HEK293 (cell line): ENCODE results near the gene TBC1D12.

ENCODE experiments used
- CTCF ChIA-PET: fragments of 350-600 bp; formaldehyde crosslinking; extraction: SDS; loops from one replicate; lab custom pipeline; 2021; ENCODE audit warnings: antibody characterized with exemption; lab: Yijun Ruan, JAX
- POLR2A ChIA-PET: fragments of 300-600 bp; formaldehyde crosslinking; extraction: SDS; loops from one replicate; lab custom pipeline; 2020; ENCODE audit warnings: antibody characterized with exemption, inconsistent platforms; lab: Yijun Ruan, JAX
- H3K27ac ChIP-seq: fragments of 200-500 bp; sonication (Bioruptor generic); 2 replicates; pipeline ENCODE4 v1.5.1; 2014; ENCODE audit warnings: low read depth, low read length, control low read depth, inconsistent platforms; ENCODE audit errors: extremely low read depth
- H3K36me3 ChIP-seq, 2 experiments: fragments of 200-500 bp in 1 of 2; sonication (Bioruptor generic) in 1 of 2; 1 replicate in 1 of 2; 2 replicates in 1 of 2; pipeline ENCODE4 v1.5.1; 2014 to 2017; ENCODE audit warnings: inconsistent platforms in 2 of 2, low read length in 2 of 2; ENCODE audit not compliant: control insufficient read depth in 2 of 2, insufficient read depth in 1 of 2
- H3K4me1 ChIP-seq: fragments of 200-500 bp; sonication (Bioruptor generic); 2 replicates; pipeline ENCODE4 v1.5.1; 2014; ENCODE audit warnings: mild to moderate bottlenecking, low read length, inconsistent platforms; ENCODE audit not compliant: control insufficient read depth, insufficient read depth
- H3K4me3 ChIP-seq: 2 replicates; pipeline ENCODE4 v1.5.1; 2011; ENCODE audit warnings: low read depth, mild to moderate bottlenecking, control low read depth, low read length, moderate library complexity
- H3K9me3 ChIP-seq: fragments of 200-500 bp; sonication (Bioruptor generic); 2 replicates; pipeline ENCODE4 v1.5.1; 2014; ENCODE audit warnings: low read depth, low read length, inconsistent platforms; ENCODE audit not compliant: control insufficient read depth, insufficient read depth
- HOXA7 ChIP-seq: sonication (generic); formaldehyde crosslinking; IDR thresholded peaks from 2 replicates; pipeline ENCODE4 v1.8.1; 2022; ENCODE audit warnings: missing genetic modification reagents, borderline replicate concordance
- KLF7 ChIP-seq: fragments of 450-650 bp; formaldehyde crosslinking; IDR thresholded peaks from 2 replicates; pipeline ENCODE4 v1.5.1; 2016; ENCODE audit warnings: missing biosample characterization, missing genetic modification characterization, borderline replicate concordance
- YY1 ChIP-seq: fragments of 450-650 bp; formaldehyde crosslinking; IDR thresholded peaks from 2 replicates; pipeline ENCODE4 v1.5.1; 2018; ENCODE audit warnings: missing biosample characterization, missing genetic modification characterization
- ZFP69B ChIP-seq: fragments of 450-650 bp; formaldehyde crosslinking; IDR thresholded peaks from 2 replicates; pipeline ENCODE4 v1.5.1; 2016; ENCODE audit warnings: missing biosample characterization, missing genetic modification characterization
- ZNF112 ChIP-seq: fragments of 450-650 bp; formaldehyde crosslinking; IDR thresholded peaks from 2 replicates; pipeline ENCODE4 v1.5.0; 2017; ENCODE audit warnings: missing biosample characterization, missing genetic modification characterization
- ZNF146 ChIP-seq: fragments of 450-650 bp; formaldehyde crosslinking; IDR thresholded peaks from 2 replicates; pipeline ENCODE4 v1.5.1; 2016; ENCODE audit warnings: missing biosample characterization, missing genetic modification characterization
- ZNF211 ChIP-seq: fragments of 450-650 bp; formaldehyde crosslinking; IDR thresholded peaks from 2 replicates; pipeline ENCODE4 v1.5.1; 2016; ENCODE audit warnings: low read depth, missing biosample characterization, missing genetic modification characterization
- ZNF335 ChIP-seq: fragments of 450-650 bp; formaldehyde crosslinking; conservative IDR thresholded peaks from 2 replicates; pipeline ENCODE4 v1.5.1; 2016; ENCODE audit warnings: missing biosample characterization, missing genetic modification characterization
- ZNF404 ChIP-seq: fragments of 450-650 bp; formaldehyde crosslinking; IDR thresholded peaks from 2 replicates; pipeline ENCODE4 v1.5.1; 2017; ENCODE audit warnings: missing biosample characterization, missing genetic modification characterization
- ZNF521 ChIP-seq: fragments of 450-650 bp; formaldehyde crosslinking; IDR thresholded peaks from 2 replicates; pipeline ENCODE4 v1.5.1; 2017; ENCODE audit warnings: missing biosample characterization, mild to moderate bottlenecking, missing genetic modification characterization
- ZNF548 ChIP-seq: fragments of 450-650 bp; formaldehyde crosslinking; IDR thresholded peaks from 2 replicates; pipeline ENCODE4 v1.5.1; 2016; ENCODE audit warnings: missing biosample characterization, missing genetic modification characterization
- ZNF571 ChIP-seq: fragments of 450-650 bp; formaldehyde crosslinking; IDR thresholded peaks from 2 replicates; pipeline ENCODE4 v1.5.0; 2017; ENCODE audit warnings: missing biosample characterization, missing genetic modification characterization
- ZNF626 ChIP-seq: fragments of 450-650 bp; sonication (Bioruptor Pico); formaldehyde crosslinking; IDR thresholded peaks from 2 replicates; pipeline ENCODE4 v1.5.1; 2018; ENCODE audit warnings: missing biosample characterization, missing genetic modification characterization, inconsistent platforms
- ZNF654 ChIP-seq: fragments of 450-650 bp; formaldehyde crosslinking; IDR thresholded peaks from 2 replicates; pipeline ENCODE4 v1.5.1; 2016; ENCODE audit warnings: low read depth, missing biosample characterization, missing genetic modification characterization
- ZNF747 ChIP-seq: fragments of 450-650 bp; formaldehyde crosslinking; IDR thresholded peaks from 2 replicates; pipeline ENCODE4 v1.5.1; 2016; ENCODE audit warnings: missing biosample characterization, missing genetic modification characterization
- ZNF76 ChIP-seq: fragments of 450-650 bp; formaldehyde crosslinking; IDR thresholded peaks from 2 replicates; pipeline ENCODE4; 2016; ENCODE audit warnings: low read depth, missing biosample characterization, missing genetic modification characterization, borderline replicate concordance
- ZNF791 ChIP-seq: fragments of 450-650 bp; formaldehyde crosslinking; IDR thresholded peaks from 2 replicates; pipeline ENCODE4 v1.5.1; 2016; ENCODE audit warnings: missing biosample characterization, missing genetic modification characterization
- TF ChIP-seq, protein P1 (sequence below): fragments of 450-650 bp; formaldehyde crosslinking; IDR thresholded peaks from 2 replicates; pipeline ENCODE4 v1.5.1; 2016; ENCODE audit warnings: missing biosample characterization, missing genetic modification characterization
- TF ChIP-seq, protein P2 (sequence below): fragments of 450-650 bp; formaldehyde crosslinking; IDR thresholded peaks from 2 replicates; pipeline ENCODE4 v1.5.1; 2016; ENCODE audit warnings: missing biosample characterization, missing genetic modification characterization
- TF ChIP-seq, protein P3 (sequence below): fragments of 450-650 bp; formaldehyde crosslinking; conservative IDR thresholded peaks from 2 replicates; pipeline ENCODE4 v1.5.1; 2016; ENCODE audit warnings: low read depth, missing biosample characterization, missing genetic modification characterization
- TF ChIP-seq, protein P4 (sequence below): fragments of 450-650 bp; IDR thresholded peaks from 2 replicates; pipeline ENCODE4 v1.5.1; 2018; ENCODE audit warnings: missing biosample characterization, mild to moderate bottlenecking, missing genetic modification characterization

Gene TBC1D12

DNA sequence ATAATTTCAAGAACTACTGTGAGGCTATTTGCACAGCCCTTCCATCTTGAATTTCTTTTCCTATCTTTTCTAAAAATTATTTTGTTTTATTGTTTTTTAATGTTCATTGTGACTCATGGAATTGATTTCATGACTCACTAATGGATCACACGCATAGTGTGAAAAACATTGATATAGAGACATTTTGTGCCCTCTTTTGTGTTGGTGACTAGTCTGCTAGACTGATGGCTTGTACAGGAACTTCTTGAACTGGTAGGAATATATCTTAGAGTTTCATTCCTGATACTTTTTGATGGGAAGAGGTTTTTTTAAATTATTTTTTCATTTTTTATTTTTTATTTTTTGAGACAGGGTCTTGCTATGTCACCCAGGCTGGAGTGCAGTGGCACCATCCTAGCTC, 27.0 kb upstream of the TBC1D12 start:
- Histone ChIP-seq H3K4me1 (no peaks in the 10 kb centered on the region), H3K27ac (no peak overlapping the region), H3K9me3 (no peaks in the 10 kb centered on the region), H3K36me3 (no peaks in the 10 kb centered on the region), H3K4me3 (no peak overlapping the region)
- no peak for TF ChIP-seq ZNF626 (tag by site-specific recombination)
- TF ChIP-seq ZNF146 (tag by site-specific recombination) = no peak
- no peak for TF ChIP-seq ZNF791
- no peak for TF ChIP-seq ZNF404 (tag by site-specific recombination)
- no peak for TF ChIP-seq ZNF571 (tag by site-specific recombination)
- TF ChIP-seq, protein P1, sequence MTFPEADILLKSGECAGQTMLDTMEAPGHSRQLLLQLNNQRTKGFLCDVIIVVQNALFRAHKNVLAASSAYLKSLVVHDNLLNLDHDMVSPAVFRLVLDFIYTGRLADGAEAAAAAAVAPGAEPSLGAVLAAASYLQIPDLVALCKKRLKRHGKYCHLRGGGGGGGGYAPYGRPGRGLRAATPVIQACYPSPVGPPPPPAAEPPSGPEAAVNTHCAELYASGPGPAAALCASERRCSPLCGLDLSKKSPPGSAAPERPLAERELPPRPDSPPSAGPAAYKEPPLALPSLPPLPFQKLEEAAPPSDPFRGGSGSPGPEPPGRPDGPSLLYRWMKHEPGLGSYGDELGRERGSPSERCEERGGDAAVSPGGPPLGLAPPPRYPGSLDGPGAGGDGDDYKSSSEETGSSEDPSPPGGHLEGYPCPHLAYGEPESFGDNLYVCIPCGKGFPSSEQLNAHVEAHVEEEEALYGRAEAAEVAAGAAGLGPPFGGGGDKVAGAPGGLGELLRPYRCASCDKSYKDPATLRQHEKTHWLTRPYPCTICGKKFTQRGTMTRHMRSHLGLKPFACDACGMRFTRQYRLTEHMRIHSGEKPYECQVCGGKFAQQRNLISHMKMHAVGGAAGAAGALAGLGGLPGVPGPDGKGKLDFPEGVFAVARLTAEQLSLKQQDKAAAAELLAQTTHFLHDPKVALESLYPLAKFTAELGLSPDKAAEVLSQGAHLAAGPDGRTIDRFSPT = no peak
- TF ChIP-seq ZNF548 (tag by site-specific recombination) = no peak
- ChIA-PET CTCF (interaction anchor here (0.6 to 2.5 kb wide), 4 partner anchors 32 to 959 kb away, joined by 3 to 9 read pairs (median 4); no protein-coding TSS in a partner anchor), POLR2A (no interaction called here)

DNA sequence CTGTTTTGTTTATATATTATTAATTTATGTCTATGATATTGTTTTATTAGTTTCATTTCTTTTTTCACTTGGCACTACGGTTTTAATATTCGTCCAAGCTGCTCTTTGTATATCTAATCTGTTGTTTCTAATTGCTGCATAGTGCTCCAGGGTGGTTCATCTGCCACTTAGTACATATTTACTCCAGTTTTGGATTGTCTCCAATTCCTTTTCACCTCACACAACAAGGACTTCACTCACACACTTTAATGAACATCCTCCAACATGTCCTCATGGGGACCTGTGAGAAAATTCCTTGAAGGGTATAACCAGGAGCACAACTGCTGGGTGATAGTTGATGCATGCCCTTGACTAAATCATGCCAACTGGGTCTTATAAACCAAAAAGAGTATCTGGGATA, 25.5 kb upstream of the TBC1D12 start:
- Histone ChIP-seq H3K4me3 (no peak overlapping the region), H3K9me3 (no peaks in the 10 kb centered on the region), H3K4me1 (no peaks in the 10 kb centered on the region), H3K27ac (no peak overlapping the region), H3K36me3 (no peaks in the 10 kb centered on the region)
- TF ChIP-seq ZNF211 (tag by site-specific recombination) (no peak), ZNF112 (no peak), KLF7 (no peak), YY1 (tag by site-specific recombination) (no peak), ZFP69B (tag by site-specific recombination) (no peak), ZNF76 (tag by site-specific recombination) (no peak), ZNF521 (tag by site-specific recombination) (no peak), ZNF654 (tag by site-specific recombination) (no peak), HOXA7 (CRISPR knock-in tag) (no peak), ZNF335 (tag by site-specific recombination) (no peak), ZNF747 (tag by site-specific recombination) (no peak)
- TF ChIP-seq, protein P2, sequence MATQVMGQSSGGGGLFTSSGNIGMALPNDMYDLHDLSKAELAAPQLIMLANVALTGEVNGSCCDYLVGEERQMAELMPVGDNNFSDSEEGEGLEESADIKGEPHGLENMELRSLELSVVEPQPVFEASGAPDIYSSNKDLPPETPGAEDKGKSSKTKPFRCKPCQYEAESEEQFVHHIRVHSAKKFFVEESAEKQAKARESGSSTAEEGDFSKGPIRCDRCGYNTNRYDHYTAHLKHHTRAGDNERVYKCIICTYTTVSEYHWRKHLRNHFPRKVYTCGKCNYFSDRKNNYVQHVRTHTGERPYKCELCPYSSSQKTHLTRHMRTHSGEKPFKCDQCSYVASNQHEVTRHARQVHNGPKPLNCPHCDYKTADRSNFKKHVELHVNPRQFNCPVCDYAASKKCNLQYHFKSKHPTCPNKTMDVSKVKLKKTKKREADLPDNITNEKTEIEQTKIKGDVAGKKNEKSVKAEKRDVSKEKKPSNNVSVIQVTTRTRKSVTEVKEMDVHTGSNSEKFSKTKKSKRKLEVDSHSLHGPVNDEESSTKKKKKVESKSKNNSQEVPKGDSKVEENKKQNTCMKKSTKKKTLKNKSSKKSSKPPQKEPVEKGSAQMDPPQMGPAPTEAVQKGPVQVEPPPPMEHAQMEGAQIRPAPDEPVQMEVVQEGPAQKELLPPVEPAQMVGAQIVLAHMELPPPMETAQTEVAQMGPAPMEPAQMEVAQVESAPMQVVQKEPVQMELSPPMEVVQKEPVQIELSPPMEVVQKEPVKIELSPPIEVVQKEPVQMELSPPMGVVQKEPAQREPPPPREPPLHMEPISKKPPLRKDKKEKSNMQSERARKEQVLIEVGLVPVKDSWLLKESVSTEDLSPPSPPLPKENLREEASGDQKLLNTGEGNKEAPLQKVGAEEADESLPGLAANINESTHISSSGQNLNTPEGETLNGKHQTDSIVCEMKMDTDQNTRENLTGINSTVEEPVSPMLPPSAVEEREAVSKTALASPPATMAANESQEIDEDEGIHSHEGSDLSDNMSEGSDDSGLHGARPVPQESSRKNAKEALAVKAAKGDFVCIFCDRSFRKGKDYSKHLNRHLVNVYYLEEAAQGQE (tag by site-specific recombination) = no peak
- TF ChIP-seq, protein P3, sequence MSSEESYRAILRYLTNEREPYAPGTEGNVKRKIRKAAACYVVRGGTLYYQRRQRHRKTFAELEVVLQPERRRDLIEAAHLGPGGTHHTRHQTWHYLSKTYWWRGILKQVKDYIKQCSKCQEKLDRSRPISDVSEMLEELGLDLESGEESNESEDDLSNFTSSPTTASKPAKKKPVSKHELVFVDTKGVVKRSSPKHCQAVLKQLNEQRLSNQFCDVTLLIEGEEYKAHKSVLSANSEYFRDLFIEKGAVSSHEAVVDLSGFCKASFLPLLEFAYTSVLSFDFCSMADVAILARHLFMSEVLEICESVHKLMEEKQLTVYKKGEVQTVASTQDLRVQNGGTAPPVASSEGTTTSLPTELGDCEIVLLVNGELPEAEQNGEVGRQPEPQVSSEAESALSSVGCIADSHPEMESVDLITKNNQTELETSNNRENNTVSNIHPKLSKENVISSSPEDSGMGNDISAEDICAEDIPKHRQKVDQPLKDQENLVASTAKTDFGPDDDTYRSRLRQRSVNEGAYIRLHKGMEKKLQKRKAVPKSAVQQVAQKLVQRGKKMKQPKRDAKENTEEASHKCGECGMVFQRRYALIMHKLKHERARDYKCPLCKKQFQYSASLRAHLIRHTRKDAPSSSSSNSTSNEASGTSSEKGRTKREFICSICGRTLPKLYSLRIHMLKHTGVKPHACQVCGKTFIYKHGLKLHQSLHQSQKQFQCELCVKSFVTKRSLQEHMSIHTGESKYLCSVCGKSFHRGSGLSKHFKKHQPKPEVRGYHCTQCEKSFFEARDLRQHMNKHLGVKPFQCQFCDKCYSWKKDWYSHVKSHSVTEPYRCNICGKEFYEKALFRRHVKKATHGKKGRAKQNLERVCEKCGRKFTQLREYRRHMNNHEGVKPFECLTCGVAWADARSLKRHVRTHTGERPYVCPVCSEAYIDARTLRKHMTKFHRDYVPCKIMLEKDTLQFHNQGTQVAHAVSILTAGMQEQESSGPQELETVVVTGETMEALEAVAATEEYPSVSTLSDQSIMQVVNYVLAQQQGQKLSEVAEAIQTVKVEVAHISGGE (tag by site-specific recombination) = no peak
- TF ChIP-seq, protein P4, sequence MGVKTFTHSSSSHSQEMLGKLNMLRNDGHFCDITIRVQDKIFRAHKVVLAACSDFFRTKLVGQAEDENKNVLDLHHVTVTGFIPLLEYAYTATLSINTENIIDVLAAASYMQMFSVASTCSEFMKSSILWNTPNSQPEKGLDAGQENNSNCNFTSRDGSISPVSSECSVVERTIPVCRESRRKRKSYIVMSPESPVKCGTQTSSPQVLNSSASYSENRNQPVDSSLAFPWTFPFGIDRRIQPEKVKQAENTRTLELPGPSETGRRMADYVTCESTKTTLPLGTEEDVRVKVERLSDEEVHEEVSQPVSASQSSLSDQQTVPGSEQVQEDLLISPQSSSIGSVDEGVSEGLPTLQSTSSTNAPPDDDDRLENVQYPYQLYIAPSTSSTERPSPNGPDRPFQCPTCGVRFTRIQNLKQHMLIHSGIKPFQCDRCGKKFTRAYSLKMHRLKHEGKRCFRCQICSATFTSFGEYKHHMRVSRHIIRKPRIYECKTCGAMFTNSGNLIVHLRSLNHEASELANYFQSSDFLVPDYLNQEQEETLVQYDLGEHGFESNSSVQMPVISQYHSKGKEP (tag by site-specific recombination) = no peak
- ChIA-PET CTCF (interaction anchor here (2.5 kb wide), 1 partner anchor 459 kb away, joined by 9 read pairs; no protein-coding TSS in a partner anchor), POLR2A (no interaction called here)
